Thyroid gland (tissue), 4 donors: ENCODE measurements around the gene MED16. TPM values are rescaled to one million over a fixed set of nuclear protein-coding genes. Genes with fewer than 3 reads are reported as not detected.

Source experiments
- DNase-seq, 2 donors: peaks; one replicate each; pipeline ENCODE4 v3.0.0-alpha.2; 2019
- H3K27ac ChIP-seq, 3 donors: fragments of 200-600 bp; sonication (generic); 1 replicate in 2 of 3; 2 replicates in 1 of 3; pipeline ENCODE4 v1.5.1; 2016 to 2019; ENCODE audit warnings: mild to moderate bottlenecking in 1 of 3, moderate library complexity in 1 of 3
- H3K27me3 ChIP-seq: fragments of 200-600 bp; sonication (generic); one replicate; pipeline ENCODE4 v1.5.1; 2019
- H3K36me3 ChIP-seq, 2 donors: fragments of 200-600 bp; sonication (generic); one replicate each; pipeline ENCODE4 v1.5.1; 2016 to 2019
- H3K4me1 ChIP-seq, 2 donors: fragments of 200-600 bp; sonication (generic); one replicate each; pipeline ENCODE4 v1.5.1; 2017 to 2019
- H3K4me3 ChIP-seq, 3 donors: fragments of 200-600 bp; sonication (generic); replicated peaks in 1 of 3; 1 replicate in 2 of 3; 2 replicates in 1 of 3; pipeline ENCODE4 v1.5.1; 2016; ENCODE audit warnings: mild to moderate bottlenecking in 1 of 3
- H3K9me3 ChIP-seq: fragments of 200-600 bp; sonication (generic); one replicate; pipeline ENCODE4 v1.5.1; 2017
- POLR2A ChIP-seq, 2 donors: fragments of 450-650 bp; IDR thresholded peaks; one replicate each; pipeline ENCODE4 v1.6.1; 2017; ENCODE audit warnings: antibody characterized with exemption in 2 of 2, mild to moderate bottlenecking in 2 of 2, moderate library complexity in 1 of 2
- WGBS, 2 donors: methylation state at CpG; one replicate each; pipeline ENCODE4 v1.1.5; 2017; 5-methylcytosine and 5-hydroxymethylcytosine counted together
- intact Hi-C: fragments of 100-400 bp; cut with DNase I; formaldehyde crosslinking; loops from one replicate; pipeline ENCODE4 v1.15.1; 2023
- total RNA-seq, 4 donors: library from RNA; depleted of rRNA; stranded (reverse); fragments of >200 nt; gene quantifications; one replicate each; pipeline ENCODE4 v1.2.3, GENCODE V29; 2016
- TF ChIP-seq, protein P1 (sequence below), 6 experiments: fragments of 200-600 bp in 3 of 6; fragments of 450-650 bp in 3 of 6; sonication (generic) in 3 of 6; IDR thresholded peaks; one replicate each; pipeline ENCODE4 v1.5.1; 2016 to 2019; ENCODE audit warnings: antibody characterized with exemption in 6 of 6, mild to moderate bottlenecking in 2 of 6, inconsistent platforms in 1 of 6, moderate library complexity in 1 of 6

The MED16 gene
- total RNA-seq, 4 donors from 2014 or later = 33.2 to 66.5 (median 54.3) TPM

DNA sequence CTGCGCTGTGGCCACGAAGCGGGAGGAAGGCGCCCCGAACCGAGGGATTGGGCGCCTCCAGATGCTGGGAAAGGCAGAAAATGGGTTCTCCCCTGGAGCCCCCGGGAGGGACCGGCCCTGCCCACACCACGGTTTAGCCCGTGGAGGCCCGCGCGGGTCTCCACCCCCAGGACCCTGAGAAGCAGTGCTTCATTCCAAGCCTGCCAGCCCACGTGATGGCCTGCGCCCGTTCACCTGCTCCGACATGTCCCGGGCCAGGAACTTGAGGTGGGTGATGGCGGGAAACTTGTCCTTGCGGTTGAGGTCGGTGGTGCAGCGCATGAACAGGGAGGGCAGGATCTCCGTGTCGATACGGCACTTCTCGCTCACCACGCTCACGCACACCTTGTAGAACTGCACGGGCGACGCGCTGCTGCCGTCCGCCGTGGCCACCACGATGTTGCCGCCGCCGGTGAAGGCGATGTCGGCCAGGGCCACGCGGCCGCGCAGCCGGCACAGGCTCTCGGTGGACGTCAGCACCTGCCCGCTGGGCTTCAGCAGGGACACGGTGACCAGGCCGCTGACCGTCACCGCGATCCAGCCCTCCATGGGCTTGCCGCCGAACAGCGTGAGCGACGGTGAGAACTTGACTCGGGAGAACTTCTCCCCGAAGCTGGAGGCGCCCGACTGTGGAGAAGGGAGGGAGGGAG lies 7.3 kb downstream of the MED16 start:
- Histone ChIP-seq H3K27me3 (no peaks in the 10 kb centered on the region), H3K4me1 (no peaks in the 10 kb centered on the region), H3K9me3 (no peaks in the 10 kb centered on the region), H3K36me3 (peaks cover 29 to 35% of the 10 kb centered on the region in 2 donors), H3K27ac (no peak overlapping the region), H3K4me3 (no peak overlapping the region)
- intact Hi-C loops = no loop called here
- no peak for DNase-seq
- no peak for TF ChIP-seq POLR2A (IDR thresholded peaks at IDR 0.05)
- TF ChIP-seq, protein P1, sequence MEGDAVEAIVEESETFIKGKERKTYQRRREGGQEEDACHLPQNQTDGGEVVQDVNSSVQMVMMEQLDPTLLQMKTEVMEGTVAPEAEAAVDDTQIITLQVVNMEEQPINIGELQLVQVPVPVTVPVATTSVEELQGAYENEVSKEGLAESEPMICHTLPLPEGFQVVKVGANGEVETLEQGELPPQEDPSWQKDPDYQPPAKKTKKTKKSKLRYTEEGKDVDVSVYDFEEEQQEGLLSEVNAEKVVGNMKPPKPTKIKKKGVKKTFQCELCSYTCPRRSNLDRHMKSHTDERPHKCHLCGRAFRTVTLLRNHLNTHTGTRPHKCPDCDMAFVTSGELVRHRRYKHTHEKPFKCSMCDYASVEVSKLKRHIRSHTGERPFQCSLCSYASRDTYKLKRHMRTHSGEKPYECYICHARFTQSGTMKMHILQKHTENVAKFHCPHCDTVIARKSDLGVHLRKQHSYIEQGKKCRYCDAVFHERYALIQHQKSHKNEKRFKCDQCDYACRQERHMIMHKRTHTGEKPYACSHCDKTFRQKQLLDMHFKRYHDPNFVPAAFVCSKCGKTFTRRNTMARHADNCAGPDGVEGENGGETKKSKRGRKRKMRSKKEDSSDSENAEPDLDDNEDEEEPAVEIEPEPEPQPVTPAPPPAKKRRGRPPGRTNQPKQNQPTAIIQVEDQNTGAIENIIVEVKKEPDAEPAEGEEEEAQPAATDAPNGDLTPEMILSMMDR (IDR thresholded peaks at IDR 0.05) = no peak
- WGBS, 2 donors = 96 to 97% methylated on average over 45 to 53 of the region's 64 CpGs

DNA sequence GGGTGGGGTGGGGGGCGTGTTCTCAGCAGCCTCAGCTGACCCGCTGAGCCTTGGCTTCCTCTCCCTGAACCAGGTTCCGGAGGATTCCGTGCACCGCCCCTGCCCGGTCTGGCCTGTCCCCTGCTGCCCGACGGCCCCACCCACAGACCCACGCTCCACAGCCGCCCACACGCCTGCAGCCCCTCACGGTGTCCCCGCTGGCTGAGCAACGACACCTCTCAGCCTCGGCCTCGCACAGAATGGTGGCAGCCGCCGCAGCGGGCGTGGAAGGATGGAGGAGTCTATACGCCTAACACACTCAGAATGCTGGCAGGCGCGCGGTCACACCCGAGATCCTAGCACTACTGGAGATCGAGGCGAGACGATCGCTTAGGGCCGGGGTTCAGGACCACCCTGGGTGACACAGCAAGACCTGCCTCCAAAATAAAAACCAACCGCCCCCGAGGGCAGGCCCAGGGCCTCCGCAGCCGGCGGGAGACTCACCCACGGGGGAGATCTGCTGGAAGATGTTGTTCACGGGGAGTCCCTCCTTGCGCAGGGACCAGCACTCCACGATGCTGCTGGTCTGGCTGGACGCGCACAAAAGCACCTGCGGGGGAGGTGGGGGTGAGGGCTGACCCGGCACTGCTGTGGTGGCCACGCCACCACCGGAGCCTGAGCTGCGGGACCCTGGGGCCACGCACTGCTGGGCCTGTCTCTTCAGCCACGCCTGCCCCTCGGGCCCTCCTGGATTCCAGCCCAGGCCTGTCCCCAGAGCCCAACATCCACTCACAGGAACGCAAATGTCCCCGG lies 8.4 kb downstream of the MED16 start:
- intact Hi-C loops = no loop called here
- H3K36me3 ChIP-seq = peaks cover 32 to 43% of the 10 kb centered on the region in 2 donors

DNA sequence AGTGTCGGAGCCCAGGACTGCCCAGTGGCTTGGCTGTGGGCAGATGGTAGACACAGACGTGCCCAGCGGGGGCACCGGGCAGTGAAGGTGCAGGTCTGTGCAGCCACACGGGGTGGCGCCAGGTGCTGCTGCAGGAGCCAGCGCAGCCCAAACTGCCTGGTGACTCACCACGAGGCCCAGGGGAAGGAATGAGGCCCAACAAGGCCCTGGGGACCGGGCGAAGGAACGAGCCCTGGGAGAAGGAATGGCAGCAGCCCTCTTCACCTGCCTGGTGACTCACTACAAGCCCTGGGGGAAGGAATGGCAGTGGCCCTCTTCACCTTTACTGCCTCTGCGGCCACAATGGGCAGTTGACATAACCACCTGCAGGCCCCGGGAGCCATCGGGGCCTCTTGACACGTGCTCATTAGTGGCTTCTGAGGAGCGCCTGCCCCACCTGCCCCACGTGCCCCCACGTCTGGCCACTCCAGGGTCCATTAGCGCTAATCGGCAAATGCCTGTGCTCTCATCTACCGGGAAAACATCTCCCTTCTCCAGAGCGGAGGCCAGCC lies 9.3 kb downstream of the MED16 start:
- no peak for DNase-seq
- 93 to 94% methylated on average over 21 to 22 of the region's 22 CpGs for WGBS, 2 donors
- peaks cover 33 to 37% of the 10 kb centered on the region in 2 donors for H3K36me3 ChIP-seq

More for the DNA sequence above, 8.4 kb downstream of the MED16 start:
- no peak for DNase-seq
- Histone ChIP-seq H3K27ac (no peak overlapping the region), H3K27me3 (no peaks in the 10 kb centered on the region), H3K4me1 (no peaks in the 10 kb centered on the region), H3K9me3 (no peaks in the 10 kb centered on the region), H3K4me3 (no peak overlapping the region)
- TF ChIP-seq POLR2A (IDR thresholded peaks at IDR 0.05) = no peak
- TF ChIP-seq, protein P1 (IDR thresholded peaks at IDR 0.05) = no peak
- WGBS, 2 donors = 94 to 98% methylated on average over 28 to 41 of the region's 51 CpGs

DNA sequence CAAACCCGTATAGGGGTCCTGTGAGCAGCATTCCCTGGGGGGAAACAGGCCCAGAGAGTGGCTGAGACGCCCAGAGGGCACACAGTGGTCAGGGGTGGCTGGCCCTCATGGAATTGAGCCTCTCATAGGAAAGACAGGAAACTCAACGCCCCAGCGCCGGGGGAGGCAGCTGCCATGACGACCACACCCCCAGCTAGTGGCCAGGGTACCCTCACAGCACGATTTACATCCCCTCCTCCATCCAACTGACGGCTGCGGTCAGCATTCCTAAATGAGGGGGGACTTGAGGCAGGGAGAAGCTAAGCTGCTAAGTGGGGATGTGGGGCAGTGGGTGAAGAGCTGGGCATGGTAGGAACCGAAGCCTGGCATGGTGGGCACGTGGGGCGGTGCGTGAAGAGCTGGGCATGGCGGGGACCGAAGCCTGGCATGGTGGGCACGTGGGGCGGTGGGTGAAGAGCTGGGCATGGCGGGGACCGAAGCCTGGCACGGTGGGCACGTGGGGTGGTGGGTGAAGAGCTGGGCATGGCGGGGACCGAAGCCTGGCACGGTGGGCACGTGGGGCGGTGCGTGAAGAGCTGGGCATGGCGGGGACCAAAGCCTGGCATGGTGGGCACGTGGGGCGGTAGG lies 10.0 kb downstream of the MED16 start:
- 93% methylated on average over 27 to 29 of the region's 30 CpGs for WGBS, 2 donors

More for the DNA sequence above, 9.3 kb downstream of the MED16 start:
- no peak for TF ChIP-seq POLR2A (IDR thresholded peaks at IDR 0.05)
- TF ChIP-seq, protein P1 (IDR thresholded peaks at IDR 0.05) = no peak
- Histone ChIP-seq H3K4me3 (no peak overlapping the region), H3K9me3 (no peaks in the 10 kb centered on the region), H3K27me3 (no peaks in the 10 kb centered on the region), H3K4me1 (no peaks in the 10 kb centered on the region), H3K27ac (no peak overlapping the region)
- intact Hi-C loops = no loop called here

More for the DNA sequence above, 10.0 kb downstream of the MED16 start:
- Histone ChIP-seq H3K27me3 (no peaks in the 10 kb centered on the region), H3K27ac (no peak overlapping the region), H3K9me3 (no peaks in the 10 kb centered on the region), H3K4me1 (no peaks in the 10 kb centered on the region), H3K4me3 (no peak overlapping the region), H3K36me3 (peaks cover 33 to 37% of the 10 kb centered on the region in 2 donors)
- intact Hi-C loops = no loop called here
- no peak for DNase-seq
- TF ChIP-seq, protein P1 (IDR thresholded peaks at IDR 0.05) = no peak
- no peak for TF ChIP-seq POLR2A (IDR thresholded peaks at IDR 0.05)
